ENCODE data around the gene BRD8.

The BRD8 gene

DNA sequence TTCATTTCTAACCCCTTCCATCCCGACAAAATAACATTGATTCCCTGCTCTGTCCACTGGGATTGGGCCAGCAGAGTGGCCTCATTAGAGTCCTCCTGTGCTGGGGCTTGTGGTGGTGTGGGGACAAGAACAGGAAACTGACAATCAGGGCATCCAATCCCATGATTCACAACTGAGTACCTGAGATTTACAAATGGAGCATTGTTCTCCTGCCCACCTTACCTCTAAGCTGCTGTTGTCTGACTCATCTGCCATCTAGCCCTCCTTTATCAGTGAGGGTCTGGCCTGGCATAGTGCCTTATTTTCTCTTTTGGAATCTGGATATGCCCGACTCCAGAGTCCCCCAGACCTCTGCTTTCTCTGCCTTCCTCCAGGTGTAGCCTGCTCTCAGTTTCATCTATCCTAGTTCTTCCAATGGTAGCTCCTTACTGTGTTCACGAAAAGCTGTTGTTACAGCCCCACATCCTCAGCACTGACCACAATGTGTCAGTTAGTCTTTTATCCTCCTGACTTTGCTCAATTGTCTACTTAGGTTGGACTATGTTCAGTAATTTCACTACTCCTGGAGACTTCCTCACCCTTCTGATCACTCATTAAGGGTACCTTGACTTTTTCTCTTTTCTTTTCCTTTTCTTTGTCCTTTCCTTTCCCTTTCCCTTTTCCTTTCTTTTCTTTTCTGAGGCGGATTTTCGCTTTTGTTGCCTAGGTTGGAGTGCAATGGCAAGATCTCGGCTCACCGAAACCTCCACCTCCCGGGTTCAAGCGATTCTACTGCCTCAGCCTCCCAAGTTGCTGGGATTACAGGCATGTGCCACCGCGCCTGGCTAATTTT is 81.2 kb downstream of the BRD8 start:
- Histone ChIP-seq H2BK15ac (ENCODE audit: low read depth, poor library complexity, severe bottlenecking) (no peak overlapping the region), H3K23ac (ENCODE audit: low read length in 2 of 2) (no peak overlapping the region), H3K9ac (ENCODE audit: low read length) (no peak overlapping the region), H3K27me3 (ENCODE audit: control insufficient read depth in 1 of 2, insufficient read depth in 1 of 2, low read length in 2 of 2) (peaks cover 54 to 62% of the 10 kb centered on the region in 2 experiments), H3K4ac (ENCODE audit: low read depth in 1 of 2, low read length in 2 of 2) (no peak overlapping the region), H2BK12ac (ENCODE audit: low read length in 2 of 2) (no peak overlapping the region), H2BK5ac (ENCODE audit: low read depth, low read length, poor library complexity, severe bottlenecking) (no peak overlapping the region), H2AFZ (ENCODE audit: low read depth, low read length) (no peak overlapping the region), H4K91ac (ENCODE audit: low read length) (no peak overlapping the region), H3K27ac (ENCODE audit: low read length, poor library complexity, severe bottlenecking) (no peak overlapping the region), H3K36me3 (ENCODE audit: control insufficient read depth in 1 of 2, insufficient read depth in 2 of 2, low read depth in 1 of 2, low read length in 2 of 2) (no peaks in the 10 kb centered on the region), H3K14ac (ENCODE audit: low read length in 2 of 2) (no peak overlapping the region), H3K9me3 (ENCODE audit: control insufficient read depth, low read length) (no peaks in the 10 kb centered on the region), H3K79me1 (replicated peaks; ENCODE audit: low read length, poor library complexity, severe bottlenecking) (no peaks in the 10 kb centered on the region), H3K4me3 (ENCODE audit: insufficient read depth in 1 of 2, low read depth in 1 of 2, low read length in 2 of 2) (no peak overlapping the region), H3K4me2 (ENCODE audit: low read length, poor library complexity, severe bottlenecking) (no peak overlapping the region), H3K4me1 (ENCODE audit: control insufficient read depth, insufficient read depth, low read depth, low read length) (no peaks in the 10 kb centered on the region), H4K8ac (ENCODE audit: low read length) (no peak overlapping the region), H3K18ac (ENCODE audit: low read depth in 1 of 2, low read length in 2 of 2) (no peak overlapping the region), H2BK120ac (ENCODE audit: low read depth, low read length) (no peak overlapping the region), H2AK5ac (ENCODE audit: low read length, severe bottlenecking) (no peak overlapping the region)
- DNase-seq, result no peak
- 89% methylated on average over 11 of the region's 11 CpGs for WGBS

DNA sequence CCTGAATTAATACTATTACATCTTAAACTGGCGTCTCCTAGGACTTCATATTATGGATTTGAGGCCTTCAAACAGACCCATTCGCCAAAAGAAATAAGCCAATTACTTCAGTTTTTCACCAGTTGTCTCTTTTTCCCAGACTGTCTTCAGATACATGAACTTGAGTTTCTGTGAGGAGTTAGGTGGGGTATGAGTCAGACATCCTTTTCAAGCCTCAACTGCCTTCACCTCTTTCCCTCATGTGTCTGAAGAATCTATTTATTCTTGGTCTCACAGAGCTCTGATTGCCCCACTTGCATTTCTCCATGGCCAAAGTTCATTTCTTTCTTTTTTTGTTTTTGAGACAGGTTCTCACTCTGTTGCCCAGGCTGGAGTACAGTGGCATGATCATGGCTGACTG is 82.1 kb downstream of the BRD8 start:
- no peak overlapping the region for H3K4ac ChIP-seq (ENCODE audit: low read depth in 1 of 2, low read length in 2 of 2)
- no peak overlapping the region for H3K4me2 ChIP-seq (ENCODE audit: low read length, poor library complexity, severe bottlenecking)
- no peaks in the 10 kb centered on the region for H3K9me3 ChIP-seq (ENCODE audit: control insufficient read depth, low read length)
- H4K91ac ChIP-seq (ENCODE audit: low read length), result no peak overlapping the region
- no peak for DNase-seq
- H3K27me3 ChIP-seq (ENCODE audit: control insufficient read depth in 1 of 2, insufficient read depth in 1 of 2, low read length in 2 of 2), result peaks cover 53 to 57% of the 10 kb centered on the region in 2 experiments
- H3K14ac ChIP-seq (ENCODE audit: low read length in 2 of 2), result no peak overlapping the region
- WGBS, result 88% methylated on average over 1 of the region's 2 CpGs
- H3K79me1 ChIP-seq (replicated peaks; ENCODE audit: low read length, poor library complexity, severe bottlenecking), result no peaks in the 10 kb centered on the region
- H2AFZ ChIP-seq (ENCODE audit: low read depth, low read length), result no peak overlapping the region
- H2BK120ac ChIP-seq (ENCODE audit: low read depth, low read length), result no peak overlapping the region
- no peak overlapping the region for H3K27ac ChIP-seq (ENCODE audit: low read length, poor library complexity, severe bottlenecking)
- H4K8ac ChIP-seq (ENCODE audit: low read length), result no peak overlapping the region
- H3K23ac ChIP-seq (ENCODE audit: low read length in 2 of 2), result no peak overlapping the region
- H2BK12ac ChIP-seq (ENCODE audit: low read length in 2 of 2), result no peak overlapping the region
- H3K18ac ChIP-seq (ENCODE audit: low read depth in 1 of 2, low read length in 2 of 2), result no peak overlapping the region
- H3K4me1 ChIP-seq (ENCODE audit: control insufficient read depth, insufficient read depth, low read depth, low read length), result no peaks in the 10 kb centered on the region
- no peak overlapping the region for H3K9ac ChIP-seq (ENCODE audit: low read length)
- no peaks in the 10 kb centered on the region for H3K36me3 ChIP-seq (ENCODE audit: control insufficient read depth in 1 of 2, insufficient read depth in 2 of 2, low read depth in 1 of 2, low read length in 2 of 2)
- H3K4me3 ChIP-seq (ENCODE audit: insufficient read depth in 1 of 2, low read depth in 1 of 2, low read length in 2 of 2), result no peak overlapping the region
- no peak overlapping the region for H2AK5ac ChIP-seq (ENCODE audit: low read length, severe bottlenecking)
- no peak overlapping the region for H2BK5ac ChIP-seq (ENCODE audit: low read depth, low read length, poor library complexity, severe bottlenecking)
- no peak overlapping the region for H2BK15ac ChIP-seq (ENCODE audit: low read depth, poor library complexity, severe bottlenecking)

- no peak overlapping the region for H4K8ac ChIP-seq (ENCODE audit: low read length)
- H3K4me3 ChIP-seq (ENCODE audit: insufficient read depth in 1 of 2, low read depth in 1 of 2, low read length in 2 of 2), result no peak overlapping the region
- no peaks in the 10 kb centered on the region for H3K79me1 ChIP-seq (replicated peaks; ENCODE audit: low read length, poor library complexity, severe bottlenecking)
- no peak overlapping the region for H3K27ac ChIP-seq (ENCODE audit: low read length, poor library complexity, severe bottlenecking)
- H3K4me2 ChIP-seq (ENCODE audit: low read length, poor library complexity, severe bottlenecking), result no peak overlapping the region
- H3K36me3 ChIP-seq (ENCODE audit: control insufficient read depth in 1 of 2, insufficient read depth in 2 of 2, low read depth in 1 of 2, low read length in 2 of 2), result no peaks in the 10 kb centered on the region
- H3K27me3 ChIP-seq (ENCODE audit: control insufficient read depth in 1 of 2, insufficient read depth in 1 of 2, low read length in 2 of 2), result peaks cover 63 to 64% of the 10 kb centered on the region in 2 experiments
- no peak overlapping the region for H2BK5ac ChIP-seq (ENCODE audit: low read depth, low read length, poor library complexity, severe bottlenecking)
- no peak overlapping the region for H2BK120ac ChIP-seq (ENCODE audit: low read depth, low read length)
- H4K91ac ChIP-seq (ENCODE audit: low read length), result no peak overlapping the region
- DNase-seq, result no peak
- H3K9me3 ChIP-seq (ENCODE audit: control insufficient read depth, low read length), result no peaks in the 10 kb centered on the region
- H2BK12ac ChIP-seq (ENCODE audit: low read length in 2 of 2), result no peak overlapping the region
- no peak overlapping the region for H3K9ac ChIP-seq (ENCODE audit: low read length)
- no peak overlapping the region for H3K23ac ChIP-seq (ENCODE audit: low read length in 2 of 2)
- no peak overlapping the region for H3K14ac ChIP-seq (ENCODE audit: low read length in 2 of 2)
- no peak overlapping the region for H2AK5ac ChIP-seq (ENCODE audit: low read length, severe bottlenecking)
- H3K18ac ChIP-seq (ENCODE audit: low read depth in 1 of 2, low read length in 2 of 2), result no peak overlapping the region
- no peak overlapping the region for H3K4ac ChIP-seq (ENCODE audit: low read depth in 1 of 2, low read length in 2 of 2)
- H3K4me1 ChIP-seq (ENCODE audit: control insufficient read depth, insufficient read depth, low read depth, low read length), result peaks cover 3% of the 10 kb centered on the region
- 11% methylated on average over 2 of the region's 4 CpGs for WGBS
- no peak overlapping the region for H2AFZ ChIP-seq (ENCODE audit: low read depth, low read length)
- H2BK15ac ChIP-seq (ENCODE audit: low read depth, poor library complexity, severe bottlenecking), result no peak overlapping the region
These were observed 83.1 kb downstream of the BRD8 start for GRCh38 chr5:138095100-138095907.

- no peak overlapping the region for H3K9ac ChIP-seq (ENCODE audit: low read length)
- H3K4ac ChIP-seq (ENCODE audit: low read depth in 1 of 2, low read length in 2 of 2), result no peak overlapping the region
- no peak overlapping the region for H3K27ac ChIP-seq (ENCODE audit: low read length, poor library complexity, severe bottlenecking)
- no peak overlapping the region for H2BK120ac ChIP-seq (ENCODE audit: low read depth, low read length)
- no peak overlapping the region for H3K23ac ChIP-seq (ENCODE audit: low read length in 2 of 2)
- no peak overlapping the region for H4K91ac ChIP-seq (ENCODE audit: low read length)
- no peak for DNase-seq
- no peak overlapping the region for H2BK15ac ChIP-seq (ENCODE audit: low read depth, poor library complexity, severe bottlenecking)
- H2AFZ ChIP-seq (ENCODE audit: low read depth, low read length), result no peak overlapping the region
- H3K4me2 ChIP-seq (ENCODE audit: low read length, poor library complexity, severe bottlenecking), result no peak overlapping the region
- no peak overlapping the region for H2BK5ac ChIP-seq (ENCODE audit: low read depth, low read length, poor library complexity, severe bottlenecking)
- no peak overlapping the region for H3K14ac ChIP-seq (ENCODE audit: low read length in 2 of 2)
- H3K79me1 ChIP-seq (replicated peaks; ENCODE audit: low read length, poor library complexity, severe bottlenecking), result no peaks in the 10 kb centered on the region
- H2BK12ac ChIP-seq (ENCODE audit: low read length in 2 of 2), result no peak overlapping the region
- H3K9me3 ChIP-seq (ENCODE audit: control insufficient read depth, low read length), result no peaks in the 10 kb centered on the region
- H3K4me1 ChIP-seq (ENCODE audit: control insufficient read depth, insufficient read depth, low read depth, low read length), result peaks cover 3% of the 10 kb centered on the region
- peaks cover 74 to 77% of the 10 kb centered on the region in 2 experiments for H3K27me3 ChIP-seq (ENCODE audit: control insufficient read depth in 1 of 2, insufficient read depth in 1 of 2, low read length in 2 of 2)
- no peak overlapping the region for H3K18ac ChIP-seq (ENCODE audit: low read depth in 1 of 2, low read length in 2 of 2)
- no peak overlapping the region for H3K4me3 ChIP-seq (ENCODE audit: insufficient read depth in 1 of 2, low read depth in 1 of 2, low read length in 2 of 2)
- no CpG with 5 or more reads among the region's 1 CpG for WGBS
- no peak overlapping the region for H4K8ac ChIP-seq (ENCODE audit: low read length)
- no peaks in the 10 kb centered on the region for H3K36me3 ChIP-seq (ENCODE audit: control insufficient read depth in 1 of 2, insufficient read depth in 2 of 2, low read depth in 1 of 2, low read length in 2 of 2)
- no peak overlapping the region for H2AK5ac ChIP-seq (ENCODE audit: low read length, severe bottlenecking)
These were observed 85.4 kb downstream of the BRD8 start for GRCh38 chr5:138093036-138093435.

Measured in mesenchymal stem cell (in vitro differentiated cells and primary cell).